Kidney glomerular epithelial cell (primary cell): ENCODE measurements around the gene GRM1.

ENCODE experiments used
- DNase-seq: peaks from one replicate; lab custom pipeline; 2025; lab: John Stamatoyannopoulos, UW

The GRM1 gene

GRCh38 chr6:146472918-146473317 lies 444.1 kb downstream of the GRM1 start:
- no peak for DNase-seq

GRCh38 chr6:146481527-146481926 lies 452.7 kb downstream of the GRM1 start:
- no peak for DNase-seq

- no peak for DNase-seq
Observed at GRCh38 chr6:146484411-146484810, 455.5 kb downstream of the GRM1 start.
